ENCODE data around the gene GLRA1.
A peak's percentile ranks its signal among the peaks of the same experiment; 100 is the strongest.
"Not testable (repeated sequence)": the region's sequence is repeated elsewhere in the genome, so short reads cannot be mapped to it uniquely, and the experiment has no call there.

GLRA1 gene

GRCh38 chr5:151812757-151813309 lies 111.8 kb downstream of the GLRA1 start:
- DNase-seq: no peak

DNA sequence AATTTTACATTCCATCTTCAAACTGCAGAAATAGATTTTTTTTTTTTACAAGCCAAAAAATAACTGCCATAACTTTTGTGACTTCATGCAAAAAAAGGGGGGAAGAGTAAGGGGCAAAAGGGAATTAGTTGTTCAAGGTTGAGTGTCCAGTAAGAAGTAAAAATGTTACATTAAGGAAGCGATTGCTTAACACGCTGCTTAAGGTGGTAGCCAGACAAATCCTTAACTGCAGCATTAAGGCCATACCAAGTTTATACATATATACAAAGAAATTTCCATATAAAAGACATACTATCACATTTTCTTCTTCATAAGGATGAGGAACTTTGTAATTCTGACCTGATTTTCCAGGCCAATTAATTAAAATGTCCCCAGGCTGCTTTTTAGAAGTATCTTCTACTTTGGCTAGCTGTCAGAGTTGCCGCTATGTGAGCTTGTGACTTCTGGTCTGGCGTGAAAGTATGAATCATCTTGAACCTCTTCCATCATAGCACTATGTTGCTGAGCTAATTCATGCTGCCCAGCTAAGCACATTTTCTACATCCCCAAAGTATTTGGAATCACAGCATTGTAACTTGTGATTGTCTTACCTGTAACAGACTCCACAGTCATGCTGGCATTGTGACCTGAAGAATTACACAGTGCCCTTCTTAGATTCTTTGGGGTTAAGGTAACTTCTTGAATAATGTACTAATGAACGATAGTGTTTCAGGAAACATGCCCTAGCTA lies 112.9 kb downstream of the GLRA1 start:
- no peak for DNase-seq

- no peak for DNase-seq
Observed at GRCh38 chr5:151810897-151811296, 113.8 kb downstream of the GLRA1 start.

DNA sequence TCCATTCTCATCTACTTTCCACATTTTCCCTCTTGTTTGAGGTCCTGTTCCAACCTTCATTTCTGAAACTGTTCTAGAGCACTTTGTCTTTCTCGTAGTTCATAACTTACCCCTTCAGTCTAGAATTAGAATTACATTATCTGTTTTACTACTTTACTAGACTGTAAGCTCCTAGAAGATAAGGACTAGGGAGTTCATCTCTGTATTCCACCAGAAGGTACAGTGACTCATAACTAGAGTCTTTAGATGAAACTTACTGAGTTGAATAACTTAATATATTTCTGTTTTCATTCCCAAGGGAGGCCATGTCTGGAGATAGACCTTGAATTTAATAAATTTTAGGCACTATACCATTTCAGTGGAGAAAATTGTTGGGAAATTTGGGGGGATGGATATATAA lies 114.2 kb downstream of the GLRA1 start:
- DNase-seq: no peak

GRCh38 chr5:151808451-151809169 lies 116.0 kb downstream of the GLRA1 start:
- DNase-seq: no peak

- DNase-seq: no peak
Observed at GRCh38 chr5:151805414-151806223, 119.0 kb downstream of the GLRA1 start.

DNA sequence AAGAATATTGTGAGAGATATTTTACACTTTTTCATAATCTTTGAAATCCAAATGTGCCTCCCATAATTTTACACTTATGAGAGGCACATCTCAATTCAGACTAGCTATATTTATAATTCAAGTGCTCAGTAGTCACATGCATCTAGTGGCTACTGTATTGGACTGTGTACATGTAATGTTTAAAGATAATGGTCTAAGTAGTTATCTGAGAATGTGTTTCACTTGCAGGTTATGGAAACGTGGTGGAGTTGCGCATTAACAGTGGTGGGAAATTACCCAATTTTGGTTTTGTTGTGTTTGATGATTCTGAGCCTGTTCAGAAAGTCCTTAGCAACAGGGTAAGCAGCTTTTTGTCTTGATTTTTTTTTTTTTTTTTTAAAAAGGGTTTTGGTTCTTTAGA lies 124.1 kb downstream of the GLRA1 start:
- DNase-seq: no peak

DNA sequence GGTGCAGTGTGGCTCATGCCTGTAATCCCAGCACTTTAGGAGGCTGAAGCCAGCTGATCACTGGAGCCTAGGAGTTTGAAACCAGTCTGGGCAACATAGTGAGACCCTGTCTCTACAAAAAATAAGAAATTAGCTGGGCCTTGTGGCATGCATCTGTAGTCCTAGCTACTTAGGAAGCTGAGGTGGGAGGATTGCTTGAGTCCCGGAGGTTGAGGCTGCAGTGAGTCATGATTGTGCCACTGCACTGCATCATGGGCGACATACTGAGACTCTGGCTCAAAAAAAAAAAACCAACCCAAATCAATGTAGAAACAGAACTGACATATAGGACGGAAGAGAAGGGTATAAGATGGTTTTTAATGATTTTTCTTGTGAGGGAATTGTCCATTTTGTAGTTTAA lies 125.2 kb downstream of the GLRA1 start:
- no peak for DNase-seq

DNA sequence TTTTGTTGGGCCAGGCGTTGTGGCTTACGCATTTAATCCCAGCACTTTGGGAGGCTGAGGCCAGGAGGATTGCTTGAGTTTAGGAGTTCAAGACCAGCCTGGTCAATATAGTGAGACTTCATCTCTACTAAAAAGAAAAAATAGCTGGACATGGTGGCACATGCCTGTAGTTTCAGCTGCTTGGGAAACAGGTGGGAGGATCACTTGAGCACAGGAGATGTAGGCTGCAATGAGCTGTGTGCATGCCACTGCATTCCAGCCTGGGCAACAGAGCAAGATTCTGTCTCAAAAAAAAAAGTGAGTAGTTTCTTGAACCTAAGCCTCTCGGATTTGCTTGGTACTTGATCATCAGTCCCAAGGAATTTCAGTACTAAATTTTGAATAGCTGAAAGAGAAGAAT lies 126.0 kb downstream of the GLRA1 start:
- no peak for DNase-seq

GRCh38 chr5:151795426-151795825 lies 129.2 kb downstream of the GLRA1 start:
- no peak for DNase-seq

- no peak for DNase-seq
Observed at GRCh38 chr5:151793358-151793757, 131.3 kb downstream of the GLRA1 start.

DNA sequence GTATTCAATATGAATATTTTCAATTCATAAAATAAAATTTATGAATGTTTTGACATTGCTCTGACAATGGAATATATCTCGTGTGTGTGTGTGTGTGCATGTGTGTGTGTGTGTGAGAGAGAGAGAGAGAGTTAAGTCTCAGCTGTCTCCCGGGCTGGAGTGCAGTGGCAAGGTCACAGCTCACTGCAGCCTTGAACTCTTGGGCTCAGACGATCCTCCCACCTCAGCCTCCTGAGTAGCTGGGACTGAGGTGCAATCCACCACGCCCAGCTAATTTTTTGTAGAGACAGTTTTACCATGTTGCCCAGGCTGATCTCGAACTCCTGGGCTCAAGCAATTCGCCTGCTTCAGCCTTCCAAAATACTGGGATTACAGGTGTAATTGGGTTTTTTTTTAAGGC lies 136.8 kb downstream of the GLRA1 start:
- DNase-seq: no peak

DNA sequence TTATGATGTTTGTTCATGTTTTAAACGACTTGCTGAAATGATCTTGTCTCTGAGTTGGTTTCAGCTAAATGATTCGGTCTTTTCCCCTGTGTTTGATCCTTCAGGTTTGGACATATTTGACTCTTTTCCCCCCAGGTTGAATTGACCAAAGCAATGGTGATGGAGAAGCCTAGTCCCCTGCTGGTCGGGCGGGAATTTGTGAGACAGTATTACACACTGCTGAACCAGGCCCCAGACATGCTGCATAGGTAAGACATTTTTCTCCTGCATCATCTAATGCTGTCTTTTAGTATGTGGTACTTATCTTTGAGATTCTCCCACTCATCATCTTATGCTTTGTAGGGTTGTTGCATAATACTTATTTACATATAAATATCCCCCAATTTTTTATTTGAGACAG lies 138.2 kb downstream of the GLRA1 start:
- DNase-seq: no peak

DNA sequence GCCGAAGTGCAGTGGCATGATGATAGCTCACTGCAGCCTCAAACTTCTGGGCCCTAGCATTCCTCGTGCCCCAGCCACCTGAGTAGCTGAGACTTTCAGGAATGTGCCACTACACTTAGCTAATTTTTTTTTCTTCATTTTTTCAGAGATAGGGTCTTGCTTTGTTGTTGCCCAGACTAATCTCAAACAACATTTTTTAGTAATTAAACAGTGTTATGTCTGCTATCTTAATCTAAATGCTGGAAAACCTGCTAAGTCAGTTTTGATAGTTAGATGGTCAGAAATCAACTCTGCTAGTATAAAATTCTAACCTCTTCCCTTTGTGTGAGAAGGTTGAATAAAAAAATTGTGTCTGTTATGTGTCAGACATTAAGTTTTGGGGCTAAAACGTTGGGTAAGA lies 140.5 kb downstream of the GLRA1 start:
- DNase-seq: no peak

- DNase-seq: not testable (repeated sequence)
Observed at GRCh38 chr5:151783664-151784063, 141.0 kb downstream of the GLRA1 start.

DNA sequence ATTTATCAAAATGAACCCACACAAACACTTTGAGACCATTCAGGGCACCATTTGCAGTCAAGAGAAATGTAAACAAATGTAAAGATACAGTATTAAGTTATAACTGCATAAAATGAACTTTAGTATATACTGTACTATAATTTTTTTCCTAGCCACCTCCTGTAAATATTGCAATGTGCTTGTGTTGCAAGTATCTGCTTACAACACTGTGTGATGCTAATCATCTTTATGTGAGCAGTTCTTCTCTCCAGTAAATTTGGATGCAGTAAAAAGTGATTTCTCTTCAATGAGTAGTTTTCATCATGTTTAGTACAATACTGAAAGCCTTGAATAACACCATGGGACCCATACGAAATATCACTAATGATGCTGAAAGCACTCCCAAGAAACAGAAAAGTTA lies 143.4 kb downstream of the GLRA1 start:
- no peak for DNase-seq

DNA sequence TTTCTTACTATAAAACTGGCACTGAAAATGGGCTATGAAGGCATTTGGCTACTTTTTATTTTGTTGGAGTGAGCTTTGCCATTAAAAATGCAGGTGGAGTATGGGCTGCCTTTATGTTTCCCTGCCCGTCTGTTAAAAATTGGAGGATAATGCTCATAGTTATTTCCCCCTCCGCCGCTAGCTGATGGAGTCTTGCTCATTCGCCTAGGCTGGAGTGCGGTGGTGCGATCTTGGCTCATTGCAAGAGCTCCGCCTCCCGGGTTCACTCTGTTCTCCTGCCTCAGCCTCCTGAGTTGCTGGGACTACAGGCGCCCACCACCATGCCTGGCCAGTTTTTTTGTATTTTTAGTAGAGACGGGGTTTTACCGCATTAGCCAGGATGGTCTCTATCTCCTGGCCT lies 144.3 kb downstream of the GLRA1 start:
- DNase-seq: no peak

DNA sequence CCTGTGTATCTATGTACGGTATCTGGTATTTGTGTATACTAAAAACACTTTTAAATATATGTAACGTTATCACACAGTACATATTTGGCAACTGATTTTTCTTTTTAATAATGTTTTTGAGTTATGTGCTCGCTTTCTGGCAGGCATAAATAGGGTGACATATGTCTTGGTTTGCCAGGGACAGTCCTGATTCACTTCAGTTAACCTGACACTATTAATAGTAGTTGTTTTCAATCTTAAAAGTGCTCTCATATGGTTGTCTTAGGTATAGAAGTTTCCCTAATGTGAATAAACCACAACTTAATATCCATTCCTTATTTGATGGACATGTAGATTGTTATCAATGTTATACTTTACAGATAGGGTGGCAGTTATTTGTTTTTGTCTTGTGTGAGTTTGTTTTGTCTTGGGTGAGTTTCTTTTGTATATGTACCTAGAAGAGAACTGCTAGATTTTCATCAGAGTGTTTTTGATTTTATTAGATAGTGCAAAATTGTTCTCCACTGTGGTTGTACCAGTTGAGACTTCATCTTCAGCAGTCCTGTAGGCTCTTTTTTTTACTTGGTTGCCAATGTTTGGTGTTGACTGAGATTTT lies 145.0 kb downstream of the GLRA1 start:
- no peak for DNase-seq

GRCh38 chr5:151775025-151775606 lies 149.5 kb downstream of the GLRA1 start:
- DNase-seq: no peak

DNA sequence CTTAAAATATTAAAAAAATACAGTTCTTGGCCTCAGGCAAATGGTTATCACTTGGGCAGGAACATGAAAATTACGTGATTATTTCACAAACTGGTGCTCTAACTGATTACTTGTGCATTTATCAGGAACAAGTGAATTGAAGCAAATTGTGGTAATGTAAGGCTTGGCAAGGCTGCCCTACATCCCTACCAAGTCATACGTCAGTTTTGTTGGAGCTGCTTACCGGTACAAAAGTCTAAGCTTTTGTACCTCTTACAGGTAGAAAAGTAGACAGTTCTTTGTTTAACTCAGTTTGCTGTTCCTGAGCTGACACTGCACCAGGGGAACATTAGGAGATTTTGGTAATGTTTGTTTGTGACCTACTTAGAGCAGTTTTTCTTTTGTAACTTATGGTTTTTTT lies 150.7 kb downstream of the GLRA1 start:
- no peak for DNase-seq

- DNase-seq: peak in 1 of 6 experiments; percentile 19
Observed at GRCh38 chr5:151772846-151773561, 151.6 kb downstream of the GLRA1 start.

All from stimulated activated naive CD4-positive, alpha-beta T cell (primary cell).